HG03103 (cell line): ENCODE results near the gene ABCG4.
"Not testable (repeated sequence)": the region's sequence is repeated elsewhere in the genome, so short reads cannot be mapped to it uniquely, and the experiment has no call there.

ENCODE experiments used
- ATAC-seq: cut with Tn5 transposase; IDR thresholded peaks from one replicate; pipeline ENCODE4 v1.9.1; 2021; ENCODE audit warnings: low read depth; ENCODE audit not compliant: unreplicated experiment

Gene ABCG4

GRCh38 chr11:119152604-119153003 lies 3.8 kb downstream of the ABCG4 start:
- no peak for ATAC-seq

- ATAC-seq: no peak
These were observed 4.4 kb downstream of the ABCG4 start for GRCh38 chr11:119153049-119153818.

- ATAC-seq: no peak
These were observed 5.3 kb downstream of the ABCG4 start for GRCh38 chr11:119154178-119154577.

GRCh38 chr11:119155733-119156492 lies 7.1 kb downstream of the ABCG4 start:
- ATAC-seq: no peak

GRCh38 chr11:119156496-119156895 lies 7.6 kb downstream of the ABCG4 start:
- ATAC-seq: no peak

GRCh38 chr11:119157063-119157462 lies 8.2 kb downstream of the ABCG4 start:
- no peak for ATAC-seq

GRCh38 chr11:119158467-119158866 lies 9.6 kb downstream of the ABCG4 start:
- ATAC-seq: no peak

GRCh38 chr11:119160151-119160550 lies 11.3 kb downstream of the ABCG4 start:
- ATAC-seq: no peak

- ATAC-seq: no peak
These were observed 13.0 kb downstream of the ABCG4 start for GRCh38 chr11:119161871-119162270.

- no peak for ATAC-seq
These were observed 17.7 kb downstream of the ABCG4 start for GRCh38 chr11:119166368-119167076.

GRCh38 chr11:119167077-119167458 lies 18.2 kb downstream of the ABCG4 start:
- ATAC-seq: not testable (repeated sequence)

GRCh38 chr11:119167933-119168332 lies 19.1 kb downstream of the ABCG4 start:
- ATAC-seq: no peak

- ATAC-seq: peak; percentile 82
These were observed 19.8 kb downstream of the ABCG4 start, which contains the start of gene NLRX1 for GRCh38 chr11:119168471-119169281. TSS of gene NLRX1 (plus strand) at chr11:119168725. CDS start at chr11:119171404, 2,679 bp downstream.

GRCh38 chr11:119169282-119169719 lies 20.4 kb downstream of the ABCG4 start:
- ATAC-seq: peak; percentile 22

GRCh38 chr11:119172513-119172912 lies 23.7 kb downstream of the ABCG4 start:
- no peak for ATAC-seq

GRCh38 chr11:119173453-119173852 lies 24.6 kb downstream of the ABCG4 start:
- ATAC-seq: no peak

- no peak for ATAC-seq
These were observed 26.7 kb downstream of the ABCG4 start for GRCh38 chr11:119175493-119176077.

GRCh38 chr11:119178166-119178680 lies 29.4 kb downstream of the ABCG4 start:
- ATAC-seq: no peak

- ATAC-seq: no peak
These were observed 30.5 kb downstream of the ABCG4 start for GRCh38 chr11:119179342-119179741.

GRCh38 chr11:119179983-119180382 lies 31.1 kb downstream of the ABCG4 start:
- no peak for ATAC-seq
